T-helper 1 cell treated with Interleukin-12 subunit alpha and Interleukin-12 subunit beta and Interleukin-4 antibody, amounts not matched to agents 30 ng/mL and 1 ng/mL, for 36 hours (primary cell): Measurements from ENCODE around the gene LYVE1. TPM values are rescaled to one million over a fixed set of nuclear protein-coding genes. Genes with fewer than 3 reads are reported as not detected.

Experiments used
- intact Hi-C: fragments of 100-400 bp; cut with micrococcal nuclease; formaldehyde crosslinking; loops from one replicate; pipeline ENCODE4 v1.15.1; 2024
- total RNA-seq: library from RNA; stranded (reverse); gene quantifications from 2 replicates; pipeline ENCODE4 v1.2.3, GENCODE V29; 2022

The LYVE1 gene
- total RNA-seq, 1 donor from 2014 or later: not detected

- intact Hi-C loops: no loop called here
These were observed 25.9 kb upstream of the LYVE1 start for GRCh38 chr11:10594407-10594806.

- intact Hi-C loops: no loop called here
These were observed 23.9 kb upstream of the LYVE1 start for GRCh38 chr11:10592331-10592730.

GRCh38 chr11:10591741-10592140 is 23.3 kb upstream of the LYVE1 start:
- intact Hi-C loops: no loop called here

- intact Hi-C loops: no loop called here
These were observed 21.9 kb upstream of the LYVE1 start for GRCh38 chr11:10590218-10590915.

GRCh38 chr11:10588904-10589303 is 20.4 kb upstream of the LYVE1 start:
- intact Hi-C loops: no loop called here

- intact Hi-C loops: no loop called here
These were observed 19.5 kb upstream of the LYVE1 start for GRCh38 chr11:10587995-10588394.

- intact Hi-C loops: no loop called here
These were observed 18.9 kb upstream of the LYVE1 start for GRCh38 chr11:10587388-10587787.

- intact Hi-C loops: no loop called here
These were observed 15.6 kb upstream of the LYVE1 start for GRCh38 chr11:10584071-10584501.

GRCh38 chr11:10581481-10582019 is 13.1 kb upstream of the LYVE1 start:
- intact Hi-C loops: no loop called here

- intact Hi-C loops: no loop called here
These were observed 12.2 kb upstream of the LYVE1 start for GRCh38 chr11:10580623-10581022.

GRCh38 chr11:10579700-10580099 is 11.2 kb upstream of the LYVE1 start:
- intact Hi-C loops: no loop called here

- intact Hi-C loops: no loop called here
These were observed 7.6 kb upstream of the LYVE1 start for GRCh38 chr11:10576035-10576398.

GRCh38 chr11:10575346-10576034 is 7.0 kb upstream of the LYVE1 start:
- intact Hi-C loops: no loop called here

- intact Hi-C loops: no loop called here
These were observed 5.1 kb upstream of the LYVE1 start for GRCh38 chr11:10573556-10573955.

- intact Hi-C loops: no loop called here
These were observed 4.6 kb upstream of the LYVE1 start for GRCh38 chr11:10573028-10573427.

- intact Hi-C loops: no loop called here
These were observed 4.1 kb upstream of the LYVE1 start for GRCh38 chr11:10572533-10572932.

GRCh38 chr11:10567446-10567845 is 1.0 kb downstream of the LYVE1 start:
- intact Hi-C loops: no loop called here

GRCh38 chr11:10566257-10566957 is 2.1 kb downstream of the LYVE1 start:
- intact Hi-C loops: no loop called here

- intact Hi-C loops: no loop called here
These were observed 3.0 kb downstream of the LYVE1 start for GRCh38 chr11:10565493-10565892.

- intact Hi-C loops: no loop called here
These were observed 3.7 kb downstream of the LYVE1 start for GRCh38 chr11:10564696-10565318.

- intact Hi-C loops: no loop called here
These were observed 4.4 kb downstream of the LYVE1 start for GRCh38 chr11:10564030-10564429.

- intact Hi-C loops: no loop called here
These were observed 6.5 kb downstream of the LYVE1 start for GRCh38 chr11:10561947-10562346.
